ENCODE measurements around the gene MED10.

- TF ChIP-seq POLR2A (IDR thresholded peaks at IDR 0.05; ENCODE audit: low read depth, low read length), result no peak
- TF ChIP-seq POLR2AphosphoS5 (IDR thresholded peaks at IDR 0.05; ENCODE audit: low read depth, low read length), result no peak
- no peak for TF ChIP-seq POU2F2 (IDR thresholded peaks at IDR 0.05; ENCODE audit: low read depth, low read length)
- TF ChIP-seq TAF1 (IDR thresholded peaks at IDR 0.05; ENCODE audit: low read depth, low read length), result no peak
Measured at GRCh38 chr5:6365977-6366590, 12.3 kb downstream of the MED10 start.
